T-helper 1 cell treated with Interleukin-12 subunit alpha and Interleukin-12 subunit beta and Interleukin-4 antibody, amounts not matched to agents 30 ng/mL and 1 ng/mL, for 36 hours (primary cell): ENCODE data around the gene PRPF6. TPM values are rescaled to one million over a fixed set of nuclear protein-coding genes. Genes with fewer than 3 reads are reported as not detected.

Experiments used
- intact Hi-C: fragments of 100-400 bp; cut with micrococcal nuclease; formaldehyde crosslinking; loops from one replicate; pipeline ENCODE4 v1.15.1; 2024
- total RNA-seq: library from RNA; stranded (reverse); gene quantifications from 2 replicates; pipeline ENCODE4 v1.2.3, GENCODE V29; 2022

PRPF6 gene, protein sequence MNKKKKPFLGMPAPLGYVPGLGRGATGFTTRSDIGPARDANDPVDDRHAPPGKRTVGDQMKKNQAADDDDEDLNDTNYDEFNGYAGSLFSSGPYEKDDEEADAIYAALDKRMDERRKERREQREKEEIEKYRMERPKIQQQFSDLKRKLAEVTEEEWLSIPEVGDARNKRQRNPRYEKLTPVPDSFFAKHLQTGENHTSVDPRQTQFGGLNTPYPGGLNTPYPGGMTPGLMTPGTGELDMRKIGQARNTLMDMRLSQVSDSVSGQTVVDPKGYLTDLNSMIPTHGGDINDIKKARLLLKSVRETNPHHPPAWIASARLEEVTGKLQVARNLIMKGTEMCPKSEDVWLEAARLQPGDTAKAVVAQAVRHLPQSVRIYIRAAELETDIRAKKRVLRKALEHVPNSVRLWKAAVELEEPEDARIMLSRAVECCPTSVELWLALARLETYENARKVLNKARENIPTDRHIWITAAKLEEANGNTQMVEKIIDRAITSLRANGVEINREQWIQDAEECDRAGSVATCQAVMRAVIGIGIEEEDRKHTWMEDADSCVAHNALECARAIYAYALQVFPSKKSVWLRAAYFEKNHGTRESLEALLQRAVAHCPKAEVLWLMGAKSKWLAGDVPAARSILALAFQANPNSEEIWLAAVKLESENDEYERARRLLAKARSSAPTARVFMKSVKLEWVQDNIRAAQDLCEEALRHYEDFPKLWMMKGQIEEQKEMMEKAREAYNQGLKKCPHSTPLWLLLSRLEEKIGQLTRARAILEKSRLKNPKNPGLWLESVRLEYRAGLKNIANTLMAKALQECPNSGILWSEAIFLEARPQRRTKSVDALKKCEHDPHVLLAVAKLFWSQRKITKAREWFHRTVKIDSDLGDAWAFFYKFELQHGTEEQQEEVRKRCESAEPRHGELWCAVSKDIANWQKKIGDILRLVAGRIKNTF
- total RNA-seq: 85.2 and 85.6 TPM in 2 replicates

DNA sequence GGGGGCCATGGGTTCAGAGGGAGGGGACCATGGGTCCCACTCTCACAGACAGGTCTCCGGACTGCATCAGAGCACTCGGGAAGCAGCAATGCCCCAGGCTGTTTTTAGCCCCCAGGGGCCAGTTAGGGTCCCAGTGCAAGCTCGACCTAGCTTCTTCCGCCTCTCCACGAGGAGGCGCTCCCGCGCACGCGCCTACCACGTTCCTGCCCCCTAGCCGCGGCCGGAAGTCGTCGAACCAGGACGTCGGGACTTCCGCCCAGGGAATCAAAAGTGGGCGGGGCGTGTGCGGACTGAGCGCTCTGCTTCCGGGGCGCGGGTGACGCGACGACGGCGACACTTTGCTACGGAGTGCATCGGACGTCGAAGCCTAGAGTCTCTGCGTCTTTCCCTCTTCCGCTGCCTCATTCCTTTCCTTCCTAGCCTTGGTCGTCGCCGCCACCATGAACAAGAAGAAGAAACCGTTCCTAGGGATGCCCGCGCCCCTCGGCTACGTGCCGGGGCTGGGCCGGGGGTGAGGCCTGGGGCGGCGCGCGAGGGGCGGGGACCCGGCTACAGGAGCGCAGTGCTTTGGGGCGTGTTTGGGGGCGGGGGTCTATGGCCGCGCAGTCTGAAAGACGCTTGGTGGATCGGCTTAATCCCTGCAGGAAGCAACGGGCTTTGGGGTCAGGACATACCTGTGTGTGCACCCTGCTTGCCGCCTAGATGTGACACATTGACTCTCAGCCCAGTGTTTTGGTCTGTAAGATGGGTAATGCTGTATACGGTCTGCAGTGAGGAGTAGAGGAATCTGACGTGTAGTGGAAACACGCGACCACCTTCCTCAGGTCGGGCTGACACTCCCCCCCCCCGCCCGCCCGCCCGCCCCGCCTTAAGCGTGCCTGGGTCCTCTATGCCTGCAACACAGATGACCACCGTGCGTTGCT is at the start of gene PRPF6:
PRPF6 (plus strand) TSS at position 327 of the 923 bp plus-strand sequence; CDS start at position 441, 114 bp downstream.
- intact Hi-C loops: loop anchor here (1.0 to 2.0 kb wide), 12 partner anchors 25 to 461 kb away; partner anchors contain the start of genes ARFRP1, DNAJC5, GMEB2 and PPDPF

DNA sequence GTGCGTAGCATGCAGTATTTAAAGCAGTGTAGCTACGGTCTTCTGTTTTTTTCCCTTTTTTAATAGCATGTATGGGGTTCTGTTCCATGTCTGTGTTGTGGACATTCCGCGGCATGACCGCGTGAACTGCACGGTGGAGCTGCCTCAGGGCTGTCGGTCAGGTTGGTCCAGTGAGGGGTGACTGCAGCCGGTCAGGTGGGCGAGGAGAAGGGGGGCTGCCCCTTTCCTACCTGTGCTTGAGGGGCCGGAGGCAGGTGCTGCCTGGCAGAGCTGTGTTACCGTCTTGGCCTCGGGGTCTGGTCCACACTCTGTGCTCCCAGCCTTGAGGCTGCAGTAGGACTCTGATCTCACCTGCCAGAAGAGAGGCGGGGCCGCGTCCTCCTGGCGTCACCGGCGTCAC is 49.2 kb upstream of the PRPF6 start:
- intact Hi-C loops: no loop called here

DNA sequence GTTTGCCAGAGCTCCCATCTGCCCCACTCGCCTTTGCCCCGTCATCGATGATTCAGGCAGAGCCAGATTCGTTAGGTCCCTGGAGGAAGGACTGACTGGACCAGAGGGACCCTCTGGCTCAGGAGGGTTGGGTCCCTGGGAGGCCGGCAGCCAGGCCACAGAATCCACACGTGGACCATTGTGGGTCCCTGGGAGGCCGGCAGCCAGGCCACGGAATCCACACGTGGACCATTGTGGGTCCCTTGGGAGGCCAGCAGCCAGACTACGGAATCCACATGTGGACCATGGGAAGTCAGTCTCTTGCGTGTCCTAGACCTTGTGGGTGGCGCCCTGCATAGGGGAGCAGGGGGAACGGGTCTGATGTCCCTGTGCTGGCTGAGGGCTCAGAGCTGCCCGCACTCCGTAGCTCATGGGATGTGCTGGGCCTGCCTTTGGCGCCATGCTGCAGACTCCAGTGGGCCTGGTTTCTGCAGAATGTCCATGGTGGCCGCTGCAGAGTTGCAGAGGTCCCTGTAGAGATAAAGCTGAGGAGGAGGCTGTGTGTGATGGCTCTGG is 48.2 kb upstream of the PRPF6 start:
- intact Hi-C loops: no loop called here

DNA sequence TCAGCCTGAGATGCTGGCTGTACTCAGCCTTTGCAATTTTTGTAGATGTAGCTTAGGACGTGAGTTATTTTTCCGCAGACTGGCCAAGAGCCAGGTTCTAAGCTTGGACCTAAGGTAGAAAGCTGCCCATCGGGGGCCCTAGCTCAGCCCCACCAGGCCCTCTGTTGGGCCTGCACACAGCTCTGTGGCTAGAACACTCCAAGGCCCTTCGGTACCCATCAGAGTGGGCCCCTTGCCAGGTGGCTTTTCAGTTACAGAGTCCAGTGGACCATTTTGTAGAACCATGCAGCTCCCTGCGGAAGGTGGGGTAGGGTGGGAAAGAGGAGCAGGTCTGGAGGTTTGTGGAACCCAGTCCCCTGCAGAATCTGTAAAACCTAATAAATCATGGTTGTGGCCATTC is 47.3 kb upstream of the PRPF6 start:
- intact Hi-C loops: no loop called here

DNA sequence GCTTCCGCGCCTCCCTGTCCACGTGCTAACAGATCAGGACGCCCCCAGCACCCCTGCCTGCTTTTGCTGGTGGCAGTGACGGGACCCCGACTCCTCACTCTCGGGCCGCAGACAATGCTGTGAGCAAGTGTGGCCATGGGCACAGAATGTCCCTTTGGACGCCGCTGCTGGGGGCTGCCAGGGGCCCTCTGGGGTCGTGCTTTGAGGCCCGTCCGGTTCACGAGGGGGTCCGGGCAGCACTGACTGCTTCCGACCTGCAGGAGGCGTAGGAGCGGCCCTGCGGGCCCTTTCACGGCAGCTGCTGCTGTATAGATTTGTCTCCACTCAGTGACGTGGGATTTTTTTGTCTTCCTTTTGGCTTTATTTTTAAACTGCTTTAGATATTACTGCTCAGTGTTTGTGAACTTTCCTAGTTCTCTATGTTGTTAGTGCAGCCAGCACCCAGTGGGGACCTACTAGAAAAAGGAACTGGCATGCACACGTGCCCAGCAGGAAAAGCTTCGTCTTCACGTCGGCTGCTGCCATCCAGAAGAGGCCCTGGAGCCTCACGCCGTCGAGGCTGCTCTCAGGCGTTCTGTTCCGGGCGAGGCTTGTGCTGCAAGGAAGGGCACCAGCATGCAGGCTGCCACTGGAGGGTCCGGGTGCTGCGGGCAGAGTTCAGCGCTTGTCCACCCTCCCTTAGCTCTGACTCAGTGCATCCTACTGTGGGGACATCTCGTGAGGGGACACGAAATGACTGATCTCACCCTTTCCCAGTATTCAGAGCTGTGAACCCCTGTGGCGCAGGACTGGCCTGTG is 46.5 kb upstream of the PRPF6 start:
- intact Hi-C loops: no loop called here

DNA sequence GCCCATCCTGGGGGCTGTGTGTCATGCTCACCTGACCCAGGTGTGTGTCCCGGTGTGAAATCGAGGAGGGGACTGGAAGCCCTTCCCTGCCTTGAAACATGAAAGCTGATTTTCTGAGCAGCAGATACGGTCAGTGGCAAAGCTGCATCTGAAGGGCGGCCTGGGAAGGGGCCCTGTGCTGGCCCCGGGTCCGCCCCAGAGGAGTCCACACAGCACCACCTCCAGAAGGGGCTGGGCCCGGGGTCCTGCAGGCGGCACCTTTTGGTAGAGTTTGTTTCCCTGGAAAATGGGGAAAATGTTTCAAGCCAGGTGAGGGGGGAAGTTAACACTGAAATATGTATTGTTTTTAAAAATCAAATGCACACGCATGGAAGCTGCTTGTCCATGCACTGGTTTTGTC is 45.5 kb upstream of the PRPF6 start:
- intact Hi-C loops: no loop called here

DNA sequence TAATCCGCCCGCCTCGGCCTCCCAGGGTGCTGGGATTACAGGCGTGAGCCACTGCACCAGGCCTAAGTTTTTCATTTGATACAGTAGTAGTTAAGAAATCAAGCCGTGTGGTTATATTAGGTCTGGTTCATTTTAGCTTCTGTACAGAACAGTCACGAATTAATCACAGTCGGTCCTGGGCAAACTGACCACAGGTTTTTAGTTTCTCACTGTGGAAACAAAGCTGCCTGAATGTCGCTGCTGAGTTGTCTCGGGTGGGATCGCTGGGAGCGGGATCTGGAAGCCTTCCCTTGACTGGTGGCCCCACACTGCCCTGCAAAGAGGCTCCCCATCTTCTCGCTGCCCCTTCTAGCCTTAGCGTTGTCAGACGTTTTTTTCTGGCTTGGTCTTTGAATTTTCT is 43.3 kb upstream of the PRPF6 start:
- intact Hi-C loops: no loop called here

DNA sequence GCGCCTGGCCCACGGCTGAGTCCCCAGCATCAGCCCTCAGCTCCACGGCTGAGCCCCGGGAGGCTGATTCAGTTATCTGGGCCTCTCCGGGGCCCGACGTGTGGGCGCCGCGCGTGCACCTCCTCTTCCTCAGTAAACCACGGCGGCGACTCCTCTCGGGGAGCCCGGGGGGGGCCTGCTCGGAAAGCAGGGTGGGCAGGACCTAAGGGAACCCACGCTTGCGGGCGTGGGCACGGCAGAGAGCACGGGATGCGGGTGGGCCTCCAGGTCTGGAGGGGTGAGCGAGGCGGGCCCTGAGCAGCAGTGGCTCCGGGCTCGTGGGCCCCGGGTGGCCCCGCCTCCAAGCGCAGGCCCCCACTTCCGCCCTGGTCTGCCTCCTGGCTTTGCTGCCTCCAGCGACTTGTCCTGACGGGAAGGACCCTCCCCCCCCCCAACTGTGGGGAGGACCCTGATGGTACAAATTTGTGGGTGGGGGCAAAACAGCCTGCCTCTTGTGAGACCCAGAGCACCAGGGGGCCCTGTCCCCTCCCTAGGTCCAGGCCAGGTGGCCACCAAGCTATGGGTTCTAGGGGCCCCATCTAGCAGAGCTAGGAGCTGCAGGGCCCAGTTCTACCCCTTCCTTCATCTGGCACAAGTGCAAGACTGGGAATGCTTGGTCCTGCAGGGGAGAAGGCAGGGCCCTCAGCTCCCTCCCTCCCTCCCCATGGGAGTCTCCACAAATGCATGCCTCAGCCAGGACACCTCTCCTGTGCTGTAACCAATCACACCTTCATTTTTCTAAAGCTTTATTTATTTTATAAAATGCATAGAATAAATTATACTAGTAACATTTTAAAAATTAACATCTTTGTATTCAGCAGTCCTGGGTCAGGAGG is 41.6 kb upstream of the PRPF6 start:
- intact Hi-C loops: no loop called here

DNA sequence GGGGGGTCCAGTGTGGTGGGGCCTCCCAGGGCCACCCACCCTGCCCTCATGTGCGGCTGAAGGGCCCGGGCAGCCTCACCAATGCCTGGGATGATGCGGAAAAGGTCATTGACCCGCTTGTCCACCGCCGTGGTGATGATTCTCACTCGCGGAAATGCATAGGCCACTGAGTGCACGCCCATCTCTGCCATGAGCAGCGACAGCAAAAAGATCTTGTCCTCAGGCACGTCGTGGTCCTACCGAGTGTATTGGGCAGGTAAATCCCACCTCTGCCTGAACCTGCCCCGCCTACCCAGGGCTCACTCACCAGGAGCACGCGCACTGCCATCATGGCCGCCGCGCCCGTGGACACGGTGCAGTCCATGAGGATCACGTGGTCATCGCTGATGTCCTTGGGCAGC is 40.9 kb upstream of the PRPF6 start:
- intact Hi-C loops: loop anchor here (2.0 kb wide), 2 partner anchors 37 to 75 kb away; partner anchors contain the start of gene TPD52L2

DNA sequence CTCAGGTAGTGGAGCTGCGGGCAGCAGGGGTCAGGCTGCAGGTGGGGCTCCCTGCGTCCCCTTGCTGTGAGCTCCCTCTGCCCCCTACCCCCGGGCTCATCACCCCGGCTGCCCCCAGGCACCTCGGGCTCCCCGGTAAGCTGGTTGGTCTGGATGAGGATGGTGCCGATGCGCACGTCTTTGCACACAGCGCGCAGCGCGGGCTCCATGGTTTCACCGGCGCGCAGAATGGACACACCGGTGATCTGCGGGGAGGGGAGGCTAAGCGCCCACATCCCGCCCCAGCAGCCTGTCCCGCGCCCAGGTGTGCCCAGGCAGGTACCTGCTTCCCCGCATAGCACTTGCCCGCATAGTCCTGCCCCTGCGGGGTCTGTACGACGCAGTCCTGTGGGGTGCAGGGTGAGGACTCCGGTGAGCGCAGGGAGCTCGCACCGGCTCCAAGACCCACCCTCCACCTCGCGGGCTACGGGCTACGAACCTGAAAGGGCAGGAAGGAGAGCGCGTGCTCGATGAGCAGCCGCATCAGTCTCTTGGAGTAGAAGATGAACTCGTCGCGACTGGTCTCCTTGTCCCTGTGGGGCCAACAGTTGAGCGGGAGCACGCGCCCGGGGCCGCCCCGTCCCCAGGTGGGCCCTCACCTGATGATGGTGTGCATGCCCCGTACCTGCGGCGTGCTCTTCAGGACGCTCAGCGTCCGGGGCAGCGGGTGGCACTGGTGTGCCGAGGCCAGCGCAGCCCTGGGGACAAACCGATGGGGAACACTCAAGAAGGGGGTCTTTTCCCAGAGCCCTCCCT is 40.3 kb upstream of the PRPF6 start:
- intact Hi-C loops: loop anchor here (1.0 to 2.0 kb wide), 4 partner anchors 38 to 387 kb away; partner anchors contain the start of gene TPD52L2

DNA sequence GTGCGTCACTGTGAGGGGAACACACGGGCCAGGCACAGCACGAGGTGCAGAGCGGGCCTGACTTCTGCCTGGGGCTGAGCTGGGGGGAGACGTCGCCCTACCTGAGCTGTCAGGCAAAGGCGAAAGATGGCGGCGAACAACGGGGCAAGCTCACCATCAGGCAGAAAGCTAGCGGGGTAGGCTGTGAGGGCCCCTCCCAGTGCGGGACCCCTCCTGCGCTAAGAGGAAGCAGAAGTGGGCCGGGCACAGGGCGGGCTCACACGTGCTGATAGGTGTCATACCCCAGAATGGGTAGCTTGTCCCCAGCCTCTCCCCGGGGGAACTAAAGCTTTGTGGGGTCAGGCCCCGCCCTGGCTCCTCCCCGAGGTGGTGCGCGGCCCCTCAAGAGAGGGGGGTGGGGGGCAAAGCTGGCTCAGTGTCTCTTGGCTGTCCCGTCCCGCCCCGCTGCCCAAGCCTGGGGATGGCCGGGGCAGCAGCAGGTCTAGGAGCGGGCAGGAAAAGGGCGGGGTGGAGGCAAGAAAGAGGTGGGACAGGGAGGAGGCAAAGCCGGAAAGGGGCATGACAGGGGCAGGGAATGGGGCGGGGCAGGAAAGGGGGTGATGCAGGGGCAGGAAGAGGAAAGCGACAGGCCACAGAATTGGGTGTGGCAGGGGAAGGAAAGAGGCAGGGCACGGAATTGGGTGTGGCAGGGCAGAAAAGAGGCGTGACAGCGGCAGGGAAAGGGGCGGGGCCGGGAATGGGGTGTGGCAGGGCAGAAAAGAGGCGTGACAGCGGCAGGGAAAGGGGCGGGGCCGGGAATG is 39.5 kb upstream of the PRPF6 start:
- intact Hi-C loops: loop anchor here (1.0 to 2.0 kb wide), 4 partner anchors 39 to 388 kb away; partner anchors contain the start of gene TPD52L2

DNA sequence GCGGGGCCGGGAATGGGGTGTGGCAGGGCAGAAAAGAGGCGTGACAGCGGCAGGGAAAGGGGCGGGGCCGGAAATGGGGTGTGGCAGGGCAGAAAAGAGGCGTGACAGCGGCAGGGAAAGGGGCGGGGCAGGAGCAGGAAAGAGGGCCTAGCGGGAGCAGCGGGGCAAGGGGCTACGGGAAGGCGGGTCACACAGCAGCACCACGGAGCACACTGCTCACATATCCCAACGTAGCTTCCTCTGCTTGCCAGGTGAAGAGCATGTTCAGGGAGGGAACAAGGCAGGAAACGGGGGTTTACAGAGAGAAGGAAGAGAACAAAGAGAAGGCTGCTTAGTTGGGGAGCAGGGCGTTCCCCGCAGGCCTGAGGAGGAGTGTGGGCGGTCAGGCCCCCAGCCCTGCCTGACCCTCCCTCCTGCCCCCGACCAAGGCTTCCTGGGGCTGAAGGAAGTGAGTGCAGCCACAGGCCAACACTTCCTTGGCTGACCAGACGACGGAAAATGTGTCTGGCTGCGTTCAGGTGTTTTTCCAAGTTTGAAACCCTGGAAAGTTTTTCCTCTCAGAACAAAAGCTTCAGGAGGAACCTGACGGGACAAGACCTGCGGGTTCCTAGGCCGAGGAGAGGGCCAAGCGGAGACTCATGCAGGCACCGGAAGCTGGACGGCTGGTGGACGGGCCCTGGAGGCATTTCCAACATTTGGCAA is 38.5 kb upstream of the PRPF6 start:
- intact Hi-C loops: no loop called here

DNA sequence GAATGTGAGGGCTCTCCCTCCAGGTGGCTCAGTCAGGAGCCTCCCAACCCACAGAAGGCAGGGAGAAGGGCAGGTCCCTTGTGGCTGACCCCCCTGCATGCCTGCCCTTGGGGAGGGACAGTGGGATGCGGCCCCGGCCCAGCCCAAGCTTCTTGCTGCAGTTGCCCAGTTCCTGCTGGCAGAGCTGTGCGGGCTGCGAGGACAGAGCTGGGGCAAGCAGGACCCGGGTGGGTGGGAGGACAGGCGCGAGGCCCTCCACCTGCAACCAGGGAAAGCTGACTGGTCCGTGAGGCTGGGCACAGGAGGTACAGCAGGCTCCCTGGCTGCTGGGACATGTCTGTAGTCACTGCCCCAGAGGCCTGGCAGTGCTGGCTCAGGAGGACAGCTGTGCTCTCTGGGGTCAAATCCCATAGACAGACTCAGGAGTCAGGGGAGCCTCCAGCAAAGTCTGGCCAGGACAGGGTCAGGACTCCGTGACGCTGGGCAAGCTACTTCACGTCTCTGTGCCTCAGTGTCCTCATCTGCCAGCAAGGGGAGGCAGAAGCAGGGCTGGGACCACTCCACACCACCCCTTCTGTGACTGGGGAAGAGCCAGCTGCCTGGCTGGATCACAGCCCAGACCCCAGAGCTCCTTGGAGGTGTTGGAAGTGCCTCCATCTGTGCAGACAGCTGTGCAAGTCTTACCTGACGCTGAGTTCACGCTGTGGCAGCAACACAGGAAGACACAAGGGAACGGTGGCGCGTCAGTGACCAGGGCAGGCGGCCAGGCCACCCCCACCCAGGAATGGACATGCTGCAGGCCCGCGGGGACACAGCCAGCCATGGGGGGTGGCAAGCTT is 37.7 kb upstream of the PRPF6 start:
- intact Hi-C loops: no loop called here

DNA sequence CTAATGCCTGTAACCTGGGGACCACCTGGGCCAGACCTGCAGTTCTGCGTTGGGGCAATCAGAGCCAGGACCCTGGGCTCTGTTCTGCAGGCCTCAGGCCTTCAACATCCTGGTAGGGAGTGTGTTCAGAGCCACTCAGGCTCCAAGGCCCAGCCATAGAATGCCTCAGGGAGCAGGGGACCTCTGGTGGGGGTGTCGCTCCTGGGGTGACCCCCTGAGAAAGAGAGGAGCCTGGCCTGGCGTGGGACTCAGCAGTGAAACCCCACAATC is 37.2 kb upstream of the PRPF6 start:
- intact Hi-C loops: no loop called here

DNA sequence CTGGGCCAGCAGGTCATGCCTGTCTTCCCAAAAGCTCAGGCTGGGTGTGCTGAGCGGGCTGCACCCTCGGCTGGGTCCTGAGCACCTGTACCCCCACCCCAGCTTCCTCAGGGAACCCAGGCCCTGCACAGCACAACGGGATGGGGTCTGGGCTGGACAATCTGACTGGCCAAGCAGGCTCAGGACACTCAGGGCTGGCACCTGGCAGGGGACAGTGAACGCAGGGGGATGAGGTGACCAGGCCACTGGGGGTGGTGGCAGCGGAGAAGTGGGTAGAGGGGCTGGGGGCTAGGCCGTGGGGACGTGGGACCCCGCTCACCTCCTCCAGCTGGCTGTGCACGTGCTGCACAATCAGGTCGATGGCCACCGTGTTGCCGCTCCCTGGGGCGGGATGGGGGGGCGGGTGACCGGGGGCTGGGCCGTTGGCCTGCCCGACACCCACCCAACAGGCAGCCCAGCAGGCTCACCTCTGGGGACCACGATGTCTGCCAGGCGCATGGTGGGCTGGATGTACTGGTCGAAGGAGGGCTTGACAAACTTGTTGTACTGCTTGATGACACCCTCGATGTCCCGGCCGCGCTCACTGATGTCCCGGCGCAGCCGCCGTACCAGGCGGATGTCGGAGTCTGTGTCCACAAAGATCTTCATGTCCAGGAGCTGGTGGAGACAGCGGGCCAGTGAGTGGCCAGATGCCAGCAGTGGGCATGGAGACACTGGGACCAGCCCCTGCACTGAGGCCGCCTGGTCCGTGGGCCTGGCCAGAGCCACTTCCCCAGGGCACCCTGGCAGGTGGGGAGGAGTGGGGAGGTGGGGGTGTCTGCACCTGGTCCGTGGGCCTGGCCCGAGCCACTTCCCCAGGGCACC is 36.6 kb upstream of the PRPF6 start:
- intact Hi-C loops: no loop called here
